Measurements from ENCODE around the gene IRF2.

The IRF2 gene

GRCh38 chr4:184453365-184454160 lies 20.8 kb downstream of the IRF2 start:
- H3K4me3 ChIP-seq (ENCODE audit: low read length) = no peak overlapping the region
- no peak for DNase-seq (ENCODE audit: low read depth, low spot score)

- DNase-seq (ENCODE audit: low read depth, low spot score) = no peak
- H3K4me3 ChIP-seq (ENCODE audit: low read length) = no peak overlapping the region
Observed at GRCh38 chr4:184452740-184453139, 21.6 kb downstream of the IRF2 start.

DNA sequence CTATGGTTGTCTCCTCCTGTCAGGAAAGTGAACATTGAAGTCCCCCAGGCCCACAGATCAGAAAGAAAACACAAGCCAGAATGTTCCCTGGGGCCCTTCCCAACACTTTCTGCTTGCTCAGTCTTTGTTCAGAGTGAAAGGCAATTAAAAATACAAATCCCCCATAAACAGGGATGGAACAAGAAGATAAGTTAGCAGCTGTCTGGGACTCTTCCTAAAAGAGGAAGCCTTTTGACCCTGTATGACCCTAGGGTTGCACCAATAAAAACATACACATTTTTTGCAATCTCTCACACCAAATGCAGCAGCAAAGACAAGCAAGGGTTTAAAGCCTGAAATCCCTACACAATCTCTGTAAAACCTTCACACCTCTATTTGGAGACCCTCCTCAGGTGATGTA lies 22.6 kb downstream of the IRF2 start:
- no peak for DNase-seq (ENCODE audit: low read depth, low spot score)
- no peak overlapping the region for H3K4me3 ChIP-seq (ENCODE audit: low read length)

- no peak overlapping the region for H3K4me3 ChIP-seq (ENCODE audit: low read length)
- no peak for DNase-seq (ENCODE audit: low read depth, low spot score)
Observed at GRCh38 chr4:184450743-184451535, 23.4 kb downstream of the IRF2 start.

GRCh38 chr4:184450045-184450444 lies 24.3 kb downstream of the IRF2 start:
- DNase-seq (ENCODE audit: low read depth, low spot score) = no peak
- H3K4me3 ChIP-seq (ENCODE audit: low read length) = no peak overlapping the region

DNA sequence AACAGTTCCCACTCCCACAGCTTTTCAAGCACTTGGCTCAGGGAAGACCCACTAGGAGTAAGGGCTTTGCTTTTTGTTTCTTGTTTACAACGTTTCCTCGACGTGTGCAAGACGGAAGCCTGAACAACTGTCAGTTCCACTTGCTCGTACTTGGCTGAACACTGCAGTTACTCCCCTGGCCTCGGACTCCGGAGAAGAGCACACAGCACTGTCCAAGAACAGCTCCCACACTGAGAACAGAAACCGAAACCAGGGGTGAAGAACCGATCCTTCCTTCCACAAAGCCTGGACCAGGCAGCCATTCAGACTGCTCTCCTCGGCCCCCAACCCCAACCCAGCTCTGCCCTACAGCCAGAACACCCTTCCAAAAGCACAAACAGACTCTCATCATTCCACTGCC lies 25.5 kb downstream of the IRF2 start:
- no peak for DNase-seq (ENCODE audit: low read depth, low spot score)
- H3K4me3 ChIP-seq (ENCODE audit: low read length) = no peak overlapping the region

DNA sequence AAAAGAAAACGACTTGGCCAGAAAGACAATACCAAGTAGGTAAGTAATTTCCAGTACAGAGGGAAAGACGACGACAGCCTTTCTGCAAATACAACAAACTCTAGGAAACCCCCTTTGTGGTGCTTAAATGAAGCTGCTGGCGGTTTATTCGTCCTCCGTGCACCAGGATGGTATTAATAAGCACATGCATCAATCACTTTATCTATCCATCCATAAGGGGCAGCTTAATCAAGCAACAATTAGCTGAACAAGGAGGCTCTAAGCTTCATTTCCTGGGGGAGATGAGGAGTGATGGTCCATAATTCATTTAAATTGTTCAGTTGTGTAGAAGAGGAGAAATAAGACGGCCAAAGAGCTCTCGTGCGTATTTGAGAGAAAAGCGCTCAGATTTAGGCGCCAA lies 26.2 kb downstream of the IRF2 start:
- H3K4me3 ChIP-seq (ENCODE audit: low read length) = no peak overlapping the region
- no peak for DNase-seq (ENCODE audit: low read depth, low spot score)

DNA sequence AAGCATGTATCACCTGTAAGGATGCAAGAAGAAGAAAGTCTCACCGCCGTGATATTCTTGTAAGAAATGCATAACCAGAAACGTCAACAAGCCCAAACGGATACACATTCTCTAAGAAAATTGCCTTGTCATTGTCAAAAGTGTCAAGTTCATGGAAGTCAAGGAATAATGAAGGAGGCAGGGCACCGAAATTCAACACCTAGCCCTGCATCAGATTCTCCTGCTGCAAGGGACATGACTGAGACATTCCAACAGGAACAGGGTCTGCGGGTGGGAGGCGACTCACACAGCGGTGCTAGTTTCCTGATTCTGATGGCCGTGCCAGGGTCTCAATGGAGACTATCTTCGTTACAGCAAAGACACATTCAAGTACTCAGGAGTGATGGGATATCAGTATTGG lies 26.7 kb downstream of the IRF2 start:
- no peak for DNase-seq (ENCODE audit: low read depth, low spot score)
- no peak overlapping the region for H3K4me3 ChIP-seq (ENCODE audit: low read length)

DNA sequence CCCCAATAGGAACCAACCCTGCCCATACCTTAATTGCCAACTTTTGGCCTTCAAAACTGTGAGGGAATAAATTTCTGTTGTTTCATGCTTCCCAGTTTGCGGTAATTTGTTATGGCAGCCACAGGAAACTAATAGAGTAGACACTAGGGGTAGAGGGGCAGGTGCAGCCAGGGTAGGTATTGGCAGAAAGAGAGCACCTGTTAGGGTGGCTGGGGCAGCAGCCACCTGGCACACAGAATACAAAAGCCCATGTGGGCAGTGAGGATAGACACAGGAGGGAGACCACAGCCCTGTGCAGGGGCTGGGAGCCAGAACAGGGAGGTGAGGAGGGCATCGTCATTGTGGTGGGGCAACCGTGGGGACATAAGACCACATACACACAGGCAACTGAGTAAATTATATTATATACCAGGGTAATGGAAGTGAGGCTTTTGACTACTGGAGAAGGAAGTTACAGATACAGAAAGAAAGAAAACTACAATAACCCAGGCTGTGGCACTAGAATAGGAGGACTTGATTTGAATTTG lies 28.2 kb downstream of the IRF2 start:
- H3K4me3 ChIP-seq (ENCODE audit: low read length) = no peak overlapping the region
- DNase-seq (ENCODE audit: low read depth, low spot score) = no peak

DNA sequence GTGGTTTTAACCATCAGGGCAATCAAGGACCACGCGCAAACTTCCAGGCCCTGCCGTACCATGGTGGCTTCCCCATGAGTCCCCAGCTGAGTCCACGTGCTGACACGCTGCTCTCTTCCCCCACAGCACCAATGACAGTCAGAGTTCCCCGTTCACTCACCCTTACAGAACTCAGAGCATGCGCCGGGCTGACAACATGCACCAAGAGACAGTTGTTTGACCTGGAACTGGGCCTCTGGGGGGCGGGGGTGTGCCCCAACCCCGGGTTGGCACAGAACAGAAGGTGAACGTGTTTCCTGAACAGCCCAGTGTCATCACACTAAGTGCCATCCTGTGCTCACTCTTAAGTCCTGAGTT lies 29.4 kb downstream of the IRF2 start:
- no peak for DNase-seq (ENCODE audit: low read depth, low spot score)
- no peak overlapping the region for H3K4me3 ChIP-seq (ENCODE audit: low read length)

DNA sequence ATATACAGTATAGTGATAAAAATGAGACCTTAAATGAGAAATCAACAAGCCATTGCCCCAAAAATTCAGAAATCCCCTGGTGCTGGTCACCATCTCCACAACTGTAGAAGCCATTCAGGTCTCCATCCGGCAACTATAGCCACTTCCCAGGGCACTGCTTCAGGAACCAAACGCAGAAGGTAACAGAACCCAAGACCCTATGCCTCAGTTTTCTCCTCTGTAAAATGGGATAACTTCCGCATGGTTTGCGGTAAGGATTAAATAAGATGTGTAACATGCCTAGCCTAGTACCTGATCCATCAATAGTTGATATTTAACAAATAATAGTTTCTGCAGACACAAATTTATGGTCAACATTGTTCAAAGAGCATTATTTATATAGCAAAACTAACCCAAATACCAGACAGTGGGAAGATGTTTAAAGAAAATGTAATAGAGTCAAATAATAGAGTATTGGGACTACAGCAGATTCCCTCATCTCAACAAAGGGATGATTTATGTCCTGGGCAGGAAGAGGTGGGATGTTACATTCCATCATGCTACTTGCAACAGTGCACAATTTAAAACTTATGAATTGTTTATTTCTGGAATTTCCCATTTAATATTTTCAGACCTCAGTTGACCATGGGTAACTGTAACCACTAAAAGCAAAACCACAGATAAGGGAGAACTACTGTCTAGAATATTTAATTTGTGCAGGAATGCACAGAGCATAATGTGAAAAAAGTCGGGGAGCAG lies 30.0 kb downstream of the IRF2 start:
- H3K4me3 ChIP-seq (ENCODE audit: low read length) = no peak overlapping the region
- no peak for DNase-seq (ENCODE audit: low read depth, low spot score)

DNA sequence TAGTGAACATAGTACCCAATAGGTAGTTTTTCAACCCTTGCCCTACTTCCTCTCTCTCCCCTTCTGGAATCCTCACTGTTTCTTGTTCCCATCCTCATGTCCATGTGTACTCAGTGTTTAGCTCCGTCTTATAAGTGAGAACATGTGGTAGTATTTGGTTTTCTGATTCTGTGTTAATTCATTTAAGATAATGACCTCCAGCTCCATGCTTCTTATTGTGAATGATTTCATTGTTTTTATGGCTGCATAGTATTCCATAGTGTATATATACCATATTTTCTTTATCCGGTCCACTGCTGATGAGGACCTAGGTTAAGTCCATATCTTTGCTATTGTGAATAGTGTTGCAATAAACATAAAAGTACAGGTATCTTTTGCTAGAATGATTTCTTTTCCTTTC lies 31.0 kb downstream of the IRF2 start:
- H3K4me3 ChIP-seq (ENCODE audit: low read length) = no peak overlapping the region
- no peak for DNase-seq (ENCODE audit: low read depth, low spot score)

GRCh38 chr4:184442314-184442635 lies 32.1 kb downstream of the IRF2 start:
- H3K4me3 ChIP-seq (ENCODE audit: low read length) = no peak overlapping the region
- no peak for DNase-seq (ENCODE audit: low read depth, low spot score)

- H3K4me3 ChIP-seq (ENCODE audit: low read length) = no peak overlapping the region
- DNase-seq (ENCODE audit: low read depth, low spot score) = no peak
Observed at GRCh38 chr4:184441461-184442313, 32.7 kb downstream of the IRF2 start.

DNA sequence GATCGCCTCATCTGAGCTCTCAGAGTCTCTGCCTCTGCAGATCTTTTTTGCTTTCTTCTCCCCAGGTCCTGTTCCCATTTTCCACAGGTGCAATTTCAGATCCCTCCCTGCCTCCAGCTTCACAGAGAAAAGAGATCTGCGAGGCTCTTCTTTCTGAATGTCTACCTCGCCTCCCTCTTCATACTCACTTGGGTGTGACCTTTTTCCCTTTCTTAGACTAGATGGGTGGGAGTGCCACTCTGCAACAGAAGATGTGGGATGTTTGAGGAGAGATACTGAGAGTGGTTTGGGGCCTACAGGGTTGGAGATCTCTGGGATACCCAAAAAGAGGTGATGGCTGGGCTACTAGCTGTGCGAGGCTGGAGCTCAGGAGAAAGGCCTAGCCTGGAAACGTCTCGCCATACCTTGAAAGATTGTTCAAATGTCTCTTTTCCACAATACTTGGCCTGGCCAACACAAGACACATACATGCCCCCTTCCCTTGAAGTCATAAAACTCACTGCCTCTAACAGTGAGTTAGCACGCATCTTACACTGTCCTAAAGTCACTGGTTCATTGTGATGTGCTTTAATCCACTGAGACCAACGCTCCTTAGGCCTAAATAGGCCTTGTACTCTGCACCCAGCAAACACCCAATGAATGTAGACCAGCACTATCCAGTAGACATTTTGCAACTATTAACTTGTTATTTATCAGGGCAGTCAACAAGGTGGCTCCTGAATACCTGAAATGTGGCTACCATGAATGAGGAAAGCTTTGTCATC lies 33.6 kb downstream of the IRF2 start:
- DNase-seq (ENCODE audit: low read depth, low spot score) = no peak
- no peak overlapping the region for H3K4me3 ChIP-seq (ENCODE audit: low read length)

- H3K4me3 ChIP-seq (ENCODE audit: low read length) = no peak overlapping the region
- DNase-seq (ENCODE audit: low read depth, low spot score) = no peak
Observed at GRCh38 chr4:184439856-184440594, 34.3 kb downstream of the IRF2 start.

- no peak for DNase-seq (ENCODE audit: low read depth, low spot score)
- H3K4me3 ChIP-seq (ENCODE audit: low read length) = no peak overlapping the region
Observed at GRCh38 chr4:184439386-184439785, 35.0 kb downstream of the IRF2 start.

DNA sequence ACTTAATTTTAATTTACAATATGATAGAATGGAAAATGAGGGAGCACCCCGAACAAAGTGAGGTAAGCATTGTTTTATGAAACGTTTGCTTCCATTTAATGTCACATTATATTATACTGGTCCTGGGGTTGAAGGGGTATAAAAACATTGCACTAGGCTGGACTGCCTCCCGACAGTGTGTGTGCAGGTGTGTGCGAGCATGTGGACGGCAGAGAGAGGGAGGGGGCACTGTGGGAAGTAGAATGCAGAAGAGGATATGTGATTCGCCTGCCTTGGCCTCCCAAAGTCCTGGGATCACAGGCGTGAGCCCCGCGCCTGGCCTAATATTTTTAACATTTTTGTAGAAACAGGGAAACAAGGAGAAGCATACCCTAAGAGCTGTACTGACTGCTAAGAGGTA lies 36.0 kb downstream of the IRF2 start:
- DNase-seq (ENCODE audit: low read depth, low spot score) = no peak
- no peak overlapping the region for H3K4me3 ChIP-seq (ENCODE audit: low read length)
